Jurkat, Clone E6-1 (cell line): Measurements from ENCODE around the gene KCNB1.

ENCODE experiments used
- DNase-seq: peaks from one replicate; pipeline ENCODE4 v3.0.0-alpha.2; 2011; ENCODE audit warnings: low read depth, low spot score
- H3K4me3 ChIP-seq: 2 replicates; pipeline ENCODE4 v1.5.1; 2011; ENCODE audit warnings: mild to moderate bottlenecking, low read length, control low read depth, moderate library complexity

The KCNB1 gene

DNA sequence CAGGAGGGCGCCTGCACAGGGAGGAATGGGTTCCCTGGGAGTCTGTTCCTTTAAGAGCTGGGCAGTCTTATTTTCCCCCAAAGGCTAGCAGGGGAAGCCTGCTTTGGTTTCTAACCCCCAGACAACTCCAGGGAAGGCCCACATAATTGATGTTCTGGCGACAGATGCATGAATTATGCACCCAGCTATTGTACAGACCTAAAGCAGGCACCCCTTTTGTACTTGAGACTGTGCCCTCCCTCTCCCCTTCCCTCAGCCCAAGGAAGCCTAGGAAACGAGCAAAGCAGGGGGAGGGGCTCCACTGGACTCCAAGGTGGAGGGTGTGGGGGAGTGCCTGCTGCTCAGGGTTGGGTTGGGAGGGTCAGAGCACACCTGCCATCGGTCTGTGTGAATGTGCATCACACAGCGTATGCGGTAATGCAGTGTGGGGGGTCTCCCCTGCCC, 102.1 kb downstream of the KCNB1 start:
- no peak for DNase-seq
- no peak overlapping the region for H3K4me3 ChIP-seq

DNA sequence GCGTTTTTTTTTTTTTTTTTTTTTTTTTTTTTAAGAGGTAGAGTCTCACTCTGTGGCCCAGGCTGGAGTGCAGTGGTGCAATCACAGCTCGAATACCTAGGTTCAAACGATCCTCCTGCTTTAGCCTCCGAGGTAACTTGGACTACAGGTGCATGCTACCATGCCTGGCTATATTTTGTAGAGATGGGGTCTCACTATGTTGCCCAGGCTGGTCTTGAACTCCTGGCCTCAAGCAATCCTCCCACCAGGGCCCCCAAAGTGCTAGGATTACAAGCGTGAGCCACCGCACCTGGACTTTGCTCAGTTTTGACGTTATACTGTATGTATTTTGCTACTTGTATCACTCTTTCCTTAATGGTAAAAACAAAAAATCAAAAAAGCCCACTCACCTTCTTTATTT, 103.1 kb downstream of the KCNB1 start:
- DNase-seq: no peak

DNA sequence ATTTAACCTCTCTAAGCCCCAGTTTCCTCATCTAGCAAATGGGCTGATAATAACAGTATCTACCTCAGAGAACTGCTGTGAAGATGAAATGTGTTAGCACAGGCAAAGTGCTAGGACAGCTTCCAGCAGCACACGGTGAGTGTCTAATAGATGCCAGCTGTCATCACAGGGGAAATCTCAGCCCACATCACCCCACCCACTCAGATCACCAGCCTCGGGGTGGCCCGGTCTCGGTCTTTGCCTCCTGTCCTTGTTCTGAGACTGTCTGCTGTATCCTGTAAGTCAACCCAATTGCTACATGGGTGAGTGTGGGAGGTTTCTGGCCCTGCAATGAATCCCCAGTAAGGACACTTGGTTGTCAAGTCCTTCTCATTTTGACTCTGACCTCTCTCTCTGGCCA, 105.1 kb downstream of the KCNB1 start:
- H3K4me3 ChIP-seq: no peak overlapping the region
- no peak for DNase-seq

More for the DNA sequence above, 103.1 kb downstream of the KCNB1 start:
- H3K4me3 ChIP-seq: no peak overlapping the region

DNA sequence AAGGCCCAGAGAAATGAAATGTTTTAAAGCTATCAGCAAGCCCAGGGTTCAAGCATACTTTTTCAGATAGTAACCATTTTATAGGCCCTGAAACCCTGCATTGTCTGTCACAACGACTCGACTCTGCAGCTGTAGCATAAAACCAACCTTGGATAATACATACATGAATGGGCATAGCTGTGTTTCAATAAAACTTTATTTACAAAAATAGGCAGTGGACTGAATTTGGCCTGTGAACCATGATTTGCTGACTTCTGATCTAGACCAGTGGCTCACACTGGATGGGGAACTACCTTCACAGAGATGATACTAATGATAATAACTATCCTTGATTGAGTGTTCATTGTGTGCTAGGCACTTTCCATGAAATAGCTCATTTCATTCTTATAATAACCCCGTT, 107.3 kb downstream of the KCNB1 start:
- no peak for DNase-seq
- no peak overlapping the region for H3K4me3 ChIP-seq

DNA sequence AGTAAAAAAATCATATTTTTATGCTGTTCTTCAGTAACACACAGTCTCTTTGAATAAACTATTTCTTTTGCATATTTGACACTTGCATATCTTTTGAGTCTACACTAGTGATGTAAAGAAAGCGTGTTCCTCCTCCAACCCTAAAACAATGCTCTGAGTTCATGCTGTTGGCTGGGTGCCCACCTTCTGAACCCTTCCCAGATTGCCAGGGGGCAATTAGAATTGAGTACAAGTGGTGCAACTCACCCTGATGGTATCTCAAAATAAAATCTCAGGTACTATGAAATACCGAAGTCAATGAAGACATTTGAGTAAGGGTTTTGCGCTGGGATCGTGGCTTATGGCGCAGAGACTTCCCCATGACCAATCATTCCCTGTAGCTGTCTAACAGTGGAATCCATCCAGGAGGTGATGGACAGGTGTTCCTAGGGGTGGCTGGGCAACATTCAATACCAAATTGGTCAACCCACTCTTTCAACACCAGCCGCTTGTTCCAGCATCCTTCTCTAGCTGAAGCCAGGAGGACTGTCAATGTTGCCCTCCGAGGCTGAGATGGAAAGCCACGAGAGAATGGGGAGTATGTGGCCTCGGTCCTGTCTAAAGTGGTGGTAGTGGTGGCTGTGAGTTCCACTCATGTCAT, 110.3 kb downstream of the KCNB1 start:
- DNase-seq: no peak
- H3K4me3 ChIP-seq: no peak overlapping the region

DNA sequence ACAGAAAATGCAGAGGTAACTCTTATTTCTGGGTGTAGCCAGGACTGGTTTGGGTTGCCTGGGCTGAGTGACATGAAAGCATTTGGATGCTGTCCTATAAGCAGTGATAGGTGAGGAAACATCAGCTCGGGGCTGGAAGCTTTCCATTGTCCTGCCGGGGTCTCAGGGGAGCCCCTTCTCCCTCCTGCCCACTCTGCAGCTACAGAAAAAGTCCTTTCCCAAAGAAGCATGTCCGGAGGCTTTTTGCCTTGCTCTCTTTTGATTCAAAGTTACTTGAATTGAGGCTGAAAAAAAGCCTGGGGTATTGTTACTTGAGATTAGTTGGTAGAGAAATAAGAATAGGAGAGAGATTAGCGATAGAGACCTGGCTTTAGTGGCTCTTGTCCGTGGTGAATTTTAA, 113.9 kb downstream of the KCNB1 start:
- DNase-seq: no peak
- no peak overlapping the region for H3K4me3 ChIP-seq

DNA sequence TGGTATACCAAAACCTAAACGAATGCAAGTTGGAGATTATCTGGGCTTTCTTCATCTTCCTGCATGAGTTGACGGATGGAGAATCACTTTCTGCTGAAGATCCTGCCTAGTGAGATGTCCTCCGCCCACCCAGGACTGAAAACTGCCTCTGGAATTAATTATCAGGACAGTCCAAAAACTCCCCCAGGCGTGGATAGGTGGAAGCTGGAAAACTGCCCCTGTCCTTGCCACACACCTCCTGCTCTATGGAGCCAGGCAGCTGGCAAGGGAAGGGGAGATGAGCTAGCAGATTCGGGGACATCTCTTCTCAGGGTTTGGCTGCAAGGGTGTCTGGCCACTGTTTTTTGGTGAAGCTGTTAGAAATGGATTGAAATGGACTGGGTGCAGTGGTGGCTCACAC, 115.4 kb downstream of the KCNB1 start:
- no peak overlapping the region for H3K4me3 ChIP-seq
- no peak for DNase-seq

DNA sequence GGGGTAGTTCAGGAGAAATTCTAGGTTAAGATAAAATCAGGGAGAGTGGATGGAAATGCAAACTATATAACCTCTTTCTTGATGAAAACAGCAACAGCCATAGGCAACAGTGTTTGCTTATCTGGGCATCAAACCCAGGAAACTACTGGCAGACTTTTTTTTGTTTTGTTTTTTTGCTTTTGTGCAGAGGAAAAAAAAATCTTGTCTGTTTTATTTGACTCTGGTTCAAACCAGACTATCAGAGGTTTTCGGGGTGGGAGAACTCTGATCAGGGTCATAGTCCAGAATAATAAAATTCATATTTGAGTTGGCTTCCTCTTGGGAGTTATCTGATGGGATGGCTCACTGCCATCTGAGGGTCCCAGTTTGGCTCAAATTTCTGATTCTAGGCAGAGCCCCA, 115.8 kb downstream of the KCNB1 start:
- no peak overlapping the region for H3K4me3 ChIP-seq
- DNase-seq: no peak

DNA sequence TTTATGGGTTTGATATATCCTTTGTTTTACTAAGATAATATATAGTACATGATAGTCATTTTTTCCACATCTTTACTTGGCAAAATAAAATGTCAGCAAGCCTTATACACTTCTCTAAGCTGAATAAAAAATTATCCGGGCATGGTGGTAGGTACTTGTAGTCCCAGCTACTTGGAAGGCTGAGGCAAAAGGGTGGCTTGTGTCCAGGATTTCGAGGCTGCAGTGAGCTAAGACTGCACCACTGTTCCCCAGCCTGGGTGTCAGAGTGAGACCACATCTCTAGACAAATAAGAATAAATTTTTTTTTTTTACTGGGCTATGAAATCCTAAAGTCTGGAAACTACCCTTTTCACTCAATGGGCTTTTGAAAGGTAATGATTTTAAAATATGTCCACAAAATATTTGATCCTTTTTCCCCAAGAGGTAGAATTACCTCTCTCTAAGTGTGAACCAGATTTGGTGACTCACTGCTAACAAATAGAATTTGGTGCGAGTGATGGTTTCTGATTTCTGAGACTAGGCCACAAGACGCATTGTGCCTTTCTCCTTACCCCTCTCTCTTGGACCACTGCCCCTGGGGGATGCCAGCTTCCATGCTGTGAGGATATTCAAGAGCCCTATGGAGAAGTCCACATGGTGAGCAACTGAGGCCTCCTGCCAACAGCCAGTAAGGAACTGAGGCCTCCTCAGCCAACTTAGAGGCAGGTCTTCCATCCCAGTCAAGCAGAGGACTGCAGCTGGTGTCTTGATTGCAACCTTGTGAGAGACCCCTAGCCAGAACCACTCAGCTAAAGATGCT, 120.4 kb downstream of the KCNB1 start:
- no peak overlapping the region for H3K4me3 ChIP-seq
- no peak for DNase-seq

DNA sequence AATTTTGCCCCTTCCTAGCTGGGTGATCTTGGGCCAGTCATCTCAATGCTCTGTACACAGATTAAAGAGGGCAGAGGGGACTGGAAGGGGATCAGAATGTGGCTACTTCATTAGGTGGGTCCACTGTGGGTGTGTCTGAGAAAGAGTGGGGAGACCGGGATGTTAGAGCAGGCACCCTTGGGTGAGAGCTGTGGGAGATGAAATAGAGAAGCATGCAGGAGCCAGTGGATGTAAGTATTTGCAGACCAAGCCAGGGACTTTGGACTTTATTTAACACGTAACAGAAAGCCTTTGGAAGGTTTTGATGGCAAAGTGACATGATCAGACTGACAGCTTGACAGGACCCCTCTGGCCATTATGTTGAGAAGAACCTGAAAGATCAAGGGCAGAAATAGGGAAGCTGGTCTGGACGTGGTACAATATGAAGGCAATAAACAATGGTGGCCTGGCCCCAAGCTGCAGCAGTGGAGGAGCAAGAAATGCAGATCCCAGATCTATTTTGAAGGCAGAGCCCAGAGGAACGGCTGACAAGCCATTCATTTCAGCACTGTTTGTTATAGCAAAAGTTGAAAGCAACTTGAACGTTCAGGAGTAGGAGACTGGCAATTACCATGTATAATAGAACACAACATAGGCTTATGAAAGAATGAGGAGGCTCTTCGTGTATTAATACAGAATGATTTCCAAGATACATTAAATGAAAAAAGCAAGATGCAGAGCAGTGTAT, 122.1 kb downstream of the KCNB1 start:
- DNase-seq: no peak
- H3K4me3 ChIP-seq: no peak overlapping the region

DNA sequence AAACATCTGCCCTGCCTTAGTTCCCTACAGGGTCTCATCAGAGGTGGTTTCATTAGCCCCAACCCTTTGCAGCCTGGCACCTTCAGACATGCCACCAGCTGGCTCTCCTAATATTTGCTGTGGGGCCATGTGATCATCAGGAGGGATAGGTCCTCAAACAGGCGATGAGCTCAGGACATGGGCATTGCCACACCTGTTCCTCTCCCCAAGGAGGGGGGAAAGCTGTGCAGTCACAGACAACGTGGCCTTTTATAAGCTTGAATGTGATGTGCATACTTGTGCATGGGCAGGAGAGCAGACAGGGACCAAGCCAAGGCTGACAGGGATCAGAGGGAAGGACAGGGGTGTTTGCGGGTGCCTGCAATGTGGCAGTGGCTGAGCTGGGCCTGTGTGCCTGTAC, 125.8 kb downstream of the KCNB1 start:
- H3K4me3 ChIP-seq: no peak overlapping the region
- no peak for DNase-seq

DNA sequence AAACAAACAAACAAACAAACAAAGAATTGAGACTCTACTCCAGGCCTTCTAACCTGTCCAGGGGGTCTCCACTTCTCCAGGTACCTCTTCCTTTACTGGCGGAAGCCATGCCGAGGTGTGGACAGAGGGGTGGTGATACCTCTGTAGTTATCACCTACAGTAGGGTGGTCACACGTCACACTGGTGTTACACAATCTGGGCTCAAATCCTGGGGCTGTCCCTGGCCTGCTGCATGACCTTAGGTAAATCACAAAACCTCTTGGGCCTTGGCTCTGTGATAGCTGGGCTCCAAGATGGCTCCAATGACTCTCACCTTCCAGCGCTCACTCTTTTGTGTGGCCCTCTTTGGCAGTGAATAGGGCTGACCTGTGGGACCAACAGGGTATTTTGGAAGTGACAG, 127.8 kb downstream of the KCNB1 start:
- DNase-seq: no peak
- no peak overlapping the region for H3K4me3 ChIP-seq

DNA sequence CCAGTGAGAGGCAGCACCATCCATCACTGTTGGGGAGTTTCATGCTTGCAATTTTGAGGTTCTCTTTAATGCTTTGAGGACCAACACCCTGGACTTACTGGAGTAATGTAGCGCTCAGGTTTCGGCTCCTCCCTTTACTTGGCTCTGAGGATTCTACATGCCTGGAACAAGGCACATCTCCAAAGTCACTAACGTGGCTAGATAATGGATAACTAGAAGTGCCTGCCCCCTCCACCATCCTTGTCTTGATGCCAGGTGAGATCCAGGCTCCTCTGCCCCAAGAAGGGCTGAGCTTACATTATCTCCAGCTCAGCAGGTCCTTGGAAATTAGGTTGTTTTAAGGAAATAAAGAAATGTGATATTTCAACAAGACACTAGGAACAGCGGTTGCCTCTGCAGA, 129.1 kb downstream of the KCNB1 start:
- no peak for DNase-seq
- no peak overlapping the region for H3K4me3 ChIP-seq

DNA sequence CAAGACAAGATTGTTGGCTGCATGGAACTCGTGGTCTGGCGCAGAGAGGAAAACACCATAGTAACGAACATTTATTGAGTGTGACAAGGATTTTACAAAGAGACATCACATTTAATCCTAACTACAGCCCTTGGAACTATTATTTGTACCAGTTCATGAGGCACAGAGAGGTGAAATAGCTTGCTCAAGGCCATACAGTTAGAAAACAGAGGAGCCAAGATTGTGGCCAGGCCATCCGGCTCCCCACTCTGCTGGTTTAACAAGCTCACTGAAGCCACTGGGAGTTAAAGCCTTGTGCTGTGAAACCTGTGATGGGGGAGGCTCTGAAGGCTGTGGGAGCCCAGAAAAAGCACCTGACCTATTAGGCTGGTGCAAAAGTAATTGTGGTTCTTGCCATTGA, 129.7 kb downstream of the KCNB1 start:
- no peak for DNase-seq
- no peak overlapping the region for H3K4me3 ChIP-seq

DNA sequence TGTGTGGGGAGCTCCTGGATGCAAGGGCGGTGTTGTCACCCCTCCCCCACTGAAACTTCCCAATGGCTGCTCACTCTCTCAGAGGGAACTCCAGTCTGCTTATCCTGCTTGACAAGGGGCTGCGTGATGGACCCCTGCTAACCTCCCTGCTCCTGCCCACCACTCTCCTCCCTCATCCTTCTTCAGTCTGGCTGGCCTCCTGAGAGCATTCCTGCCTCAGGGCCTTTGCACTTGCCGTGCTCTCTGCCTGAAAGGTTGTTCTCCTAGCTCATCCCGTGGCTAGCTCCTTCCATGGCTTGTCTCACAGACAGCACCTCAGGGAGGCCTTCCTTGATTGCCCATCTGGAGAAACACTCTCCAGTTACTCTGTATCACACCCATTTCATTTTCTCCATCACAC, 130.7 kb downstream of the KCNB1 start:
- H3K4me3 ChIP-seq: no peak overlapping the region
- DNase-seq: no peak

DNA sequence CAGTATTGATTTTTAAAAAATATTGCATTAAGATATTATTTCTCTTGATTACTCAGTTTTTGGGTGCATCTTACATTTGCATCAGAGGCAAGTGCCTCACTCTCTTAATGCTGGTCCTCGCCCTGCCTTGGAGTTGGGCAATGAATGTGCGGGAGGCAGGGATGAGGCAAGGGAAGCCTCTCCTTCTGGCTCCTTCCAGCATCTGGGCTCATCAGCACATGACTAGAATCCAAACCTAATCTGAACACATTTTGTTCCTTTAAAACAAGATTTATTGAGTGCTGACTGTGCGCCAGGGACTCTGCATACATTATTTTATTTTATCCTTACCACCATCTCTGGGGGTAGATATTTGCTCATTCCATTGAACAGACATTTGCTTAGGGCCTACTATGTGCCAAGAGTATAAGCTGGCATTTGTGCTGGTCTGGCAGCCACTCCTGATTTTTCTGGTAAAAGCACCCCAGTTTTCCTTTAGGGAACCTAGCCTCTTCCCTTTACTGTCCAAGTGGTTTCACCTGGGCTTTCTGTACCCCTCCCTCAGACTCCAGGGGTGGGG, 132.7 kb downstream of the KCNB1 start:
- DNase-seq: no peak
- H3K4me3 ChIP-seq: no peak overlapping the region

DNA sequence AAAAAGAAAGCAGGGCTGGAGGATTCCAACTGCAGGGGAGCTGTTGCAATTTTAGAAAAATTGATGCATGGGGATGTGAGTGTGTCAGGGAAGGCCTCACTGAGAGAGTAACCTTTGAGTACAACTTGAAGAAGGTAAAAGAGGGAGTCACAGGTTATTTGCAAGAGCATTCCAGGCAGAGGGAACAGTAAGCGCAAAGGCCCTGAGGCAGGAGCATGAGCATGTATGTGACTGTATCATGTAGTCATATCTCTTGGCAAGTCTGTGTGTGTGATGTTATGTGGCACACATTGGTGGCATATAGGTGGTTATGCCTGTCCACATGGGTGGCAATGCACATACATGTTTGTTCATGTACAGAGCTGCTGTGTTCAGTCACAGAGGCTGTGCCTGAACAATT, 133.4 kb downstream of the KCNB1 start:
- no peak for DNase-seq
- no peak overlapping the region for H3K4me3 ChIP-seq

DNA sequence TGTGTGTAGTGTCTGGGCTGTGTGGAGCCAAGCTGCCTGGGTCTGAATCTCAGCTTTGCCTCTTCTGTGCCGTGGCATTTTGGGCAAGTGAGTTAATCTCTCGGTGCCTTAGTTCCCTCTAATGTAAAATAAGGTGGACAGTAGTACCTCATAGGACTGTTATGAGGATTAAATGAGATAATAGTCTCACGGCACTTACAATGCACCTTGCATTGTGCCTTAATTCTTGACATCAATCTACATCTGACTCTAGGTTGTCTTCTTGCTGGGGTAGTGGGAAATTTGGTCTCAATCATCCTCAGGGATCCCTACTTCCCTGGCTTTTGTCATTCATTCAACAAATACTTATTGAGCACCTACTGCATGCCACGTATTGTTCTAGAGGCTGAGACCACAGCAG, 133.9 kb downstream of the KCNB1 start:
- H3K4me3 ChIP-seq: no peak overlapping the region
- no peak for DNase-seq

DNA sequence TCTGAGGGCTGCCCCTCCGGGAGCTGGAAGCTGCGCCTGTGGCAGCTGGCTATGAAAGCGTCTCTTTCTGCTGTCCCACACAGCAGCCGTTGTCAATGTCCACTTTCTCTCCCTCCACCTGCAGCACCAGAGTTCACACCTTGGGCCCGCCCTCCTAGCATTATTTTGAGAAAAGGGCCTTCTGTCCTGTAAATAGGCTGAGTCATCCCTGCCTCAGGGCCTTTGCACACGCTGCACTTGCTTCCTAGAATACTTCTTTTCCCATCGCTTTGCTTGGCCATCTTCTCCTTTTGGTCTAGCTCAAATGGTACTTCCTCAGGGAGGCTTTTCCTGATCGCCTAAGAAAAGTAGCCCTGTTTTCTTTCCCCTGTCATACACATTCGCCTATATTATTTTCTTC, 135.3 kb downstream of the KCNB1 start:
- no peak for DNase-seq
- no peak overlapping the region for H3K4me3 ChIP-seq

DNA sequence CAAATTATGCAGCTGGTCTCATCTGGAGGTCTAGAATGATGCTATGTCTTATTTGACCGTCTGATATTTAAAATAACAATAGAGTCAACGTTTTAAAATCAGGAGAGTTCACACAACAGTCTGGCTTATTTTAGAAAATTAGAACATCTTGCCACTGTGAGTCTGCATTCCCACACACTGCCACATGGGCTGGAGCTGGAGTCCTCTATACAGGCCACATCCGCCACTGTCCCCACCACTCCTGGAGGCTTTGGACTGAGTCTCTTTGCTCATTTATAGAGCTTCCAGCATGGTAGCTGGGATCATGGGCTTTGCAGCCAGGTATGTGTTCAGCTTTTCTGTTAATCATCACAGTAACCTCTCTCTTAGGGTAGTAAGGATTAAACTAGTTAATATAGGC, 135.8 kb downstream of the KCNB1 start:
- no peak overlapping the region for H3K4me3 ChIP-seq
- DNase-seq: no peak
